Measurements from ENCODE around the gene GIMAP7.
A peak's percentile ranks its signal among the peaks of the same experiment; 100 is the strongest.
"Not testable (repeated sequence)": the region's sequence is repeated elsewhere in the genome, so short reads cannot be mapped to it uniquely, and the experiment has no call there.

Gene GIMAP7

GRCh38 chr7:150507947-150508602 lies 6.6 kb upstream of the GIMAP7 start:
- Histone ChIP-seq H3K4me1 (ENCODE audit: control insufficient read depth in 2 of 2, insufficient read depth in 2 of 2, low read length in 2 of 2) (peaks cover 0 to 3% of the 10 kb centered on the region in 2 donors), H3K27me3 (ENCODE audit: control insufficient read depth in 2 of 2, insufficient read depth in 2 of 2, low read length in 2 of 2) (no peaks in the 10 kb centered on the region)

GRCh38 chr7:150511048-150511447 lies 3.6 kb upstream of the GIMAP7 start:
- Histone ChIP-seq H3K27me3 (ENCODE audit: control insufficient read depth in 2 of 2, insufficient read depth in 2 of 2, low read length in 2 of 2) (no peaks in the 10 kb centered on the region), H3K9ac (ENCODE audit: low read depth in 1 of 2, low read length in 2 of 2) (no peak overlapping the region), H3K9me3 (ENCODE audit: control insufficient read depth in 2 of 2, low read length in 2 of 2) (no peaks in the 10 kb centered on the region), H3K4me3 (ENCODE audit: low read length in 2 of 2) (no peak overlapping the region), H3K36me3 (ENCODE audit: control insufficient read depth in 2 of 2, insufficient read depth in 2 of 2, low read length in 2 of 2) (no peaks in the 10 kb centered on the region), H3K27ac (ENCODE audit: low read depth in 2 of 2, low read length in 2 of 2) (no peak overlapping the region), H3K4me1 (ENCODE audit: control insufficient read depth in 2 of 2, insufficient read depth in 2 of 2, low read length in 2 of 2) (peaks cover 0 to 4% of the 10 kb centered on the region in 2 donors)

More at GRCh38 chr7:150507947-150508602, 6.6 kb upstream of the GIMAP7 start:
- no peak overlapping the region for H3K27ac ChIP-seq (ENCODE audit: low read depth in 2 of 2, low read length in 2 of 2)
- no peak overlapping the region for H3K4me3 ChIP-seq (ENCODE audit: low read length in 2 of 2)
- no peak overlapping the region for H3K9ac ChIP-seq (ENCODE audit: low read depth in 1 of 2, low read length in 2 of 2)
- no peaks in the 10 kb centered on the region for H3K9me3 ChIP-seq (ENCODE audit: control insufficient read depth in 2 of 2, low read length in 2 of 2)
- H3K36me3 ChIP-seq (ENCODE audit: control insufficient read depth in 2 of 2, insufficient read depth in 2 of 2, low read length in 2 of 2): no peaks in the 10 kb centered on the region

- peak overlapping the region in 1 of 2 donors; percentile 5 for H3K4me3 ChIP-seq (ENCODE audit: low read length in 2 of 2)
- peaks cover 0 to 4% of the 10 kb centered on the region in 2 donors for H3K4me1 ChIP-seq (ENCODE audit: control insufficient read depth in 2 of 2, insufficient read depth in 2 of 2, low read length in 2 of 2)
- H3K27ac ChIP-seq (ENCODE audit: low read depth in 2 of 2, low read length in 2 of 2): peak overlapping the region in 1 of 2 donors; percentile 78
- no peaks in the 10 kb centered on the region for H3K27me3 ChIP-seq (ENCODE audit: control insufficient read depth in 2 of 2, insufficient read depth in 2 of 2, low read length in 2 of 2)
- H3K9me3 ChIP-seq (ENCODE audit: control insufficient read depth in 2 of 2, low read length in 2 of 2): no peaks in the 10 kb centered on the region
- no peak overlapping the region for H3K9ac ChIP-seq (ENCODE audit: low read depth in 1 of 2, low read length in 2 of 2)
- H3K36me3 ChIP-seq (ENCODE audit: control insufficient read depth in 2 of 2, insufficient read depth in 2 of 2, low read length in 2 of 2): no peaks in the 10 kb centered on the region
These were observed 914 bp upstream of the GIMAP7 start for GRCh38 chr7:150513758-150514157.

GRCh38 chr7:150515248-150516147 lies 826 bp downstream of the GIMAP7 start:
- peak overlapping the region; percentile 47 to 76 for H3K9ac ChIP-seq (ENCODE audit: low read depth in 1 of 2, low read length in 2 of 2)

GRCh38 chr7:150516956-150517745 lies 2.5 kb downstream of the GIMAP7 start:
- no peaks in the 10 kb centered on the region for H3K27me3 ChIP-seq (ENCODE audit: control insufficient read depth in 2 of 2, insufficient read depth in 2 of 2, low read length in 2 of 2)
- H3K36me3 ChIP-seq (ENCODE audit: control insufficient read depth in 2 of 2, insufficient read depth in 2 of 2, low read length in 2 of 2): peaks cover 6% of the 10 kb centered on the region in 2 donors
- H3K9me3 ChIP-seq (ENCODE audit: control insufficient read depth in 2 of 2, low read length in 2 of 2): no peaks in the 10 kb centered on the region
- peak overlapping the region; percentile 18 to 76 for H3K4me3 ChIP-seq (ENCODE audit: low read length in 2 of 2)
- no peak overlapping the region for H3K9ac ChIP-seq (ENCODE audit: low read depth in 1 of 2, low read length in 2 of 2)
- H3K27ac ChIP-seq (ENCODE audit: low read depth in 2 of 2, low read length in 2 of 2): no peak overlapping the region
- peaks cover 0 to 4% of the 10 kb centered on the region in 2 donors for H3K4me1 ChIP-seq (ENCODE audit: control insufficient read depth in 2 of 2, insufficient read depth in 2 of 2, low read length in 2 of 2)

More at GRCh38 chr7:150515248-150516147, 826 bp downstream of the GIMAP7 start:
- Histone ChIP-seq H3K36me3 (ENCODE audit: control insufficient read depth in 2 of 2, insufficient read depth in 2 of 2, low read length in 2 of 2) (peaks cover 6% of the 10 kb centered on the region in 2 donors), H3K27ac (ENCODE audit: low read depth in 2 of 2, low read length in 2 of 2) (peak overlapping the region; percentile 50 to 78), H3K4me3 (ENCODE audit: low read length in 2 of 2) (peak overlapping the region; percentile 67 to 76), H3K4me1 (ENCODE audit: control insufficient read depth in 2 of 2, insufficient read depth in 2 of 2, low read length in 2 of 2) (peaks cover 0 to 4% of the 10 kb centered on the region in 2 donors), H3K9me3 (ENCODE audit: control insufficient read depth in 2 of 2, low read length in 2 of 2) (no peaks in the 10 kb centered on the region), H3K27me3 (ENCODE audit: control insufficient read depth in 2 of 2, insufficient read depth in 2 of 2, low read length in 2 of 2) (no peaks in the 10 kb centered on the region)

- no peaks in the 10 kb centered on the region for H3K9me3 ChIP-seq (ENCODE audit: control insufficient read depth in 2 of 2, low read length in 2 of 2)
- H3K4me3 ChIP-seq (ENCODE audit: low read length in 2 of 2): peak overlapping the region; percentile 5 to 64
- H3K9ac ChIP-seq (ENCODE audit: low read depth in 1 of 2, low read length in 2 of 2): no peak overlapping the region
- peaks cover 6% of the 10 kb centered on the region in 2 donors for H3K36me3 ChIP-seq (ENCODE audit: control insufficient read depth in 2 of 2, insufficient read depth in 2 of 2, low read length in 2 of 2)
- H3K27ac ChIP-seq (ENCODE audit: low read depth in 2 of 2, low read length in 2 of 2): no peak overlapping the region
- peaks cover 0 to 4% of the 10 kb centered on the region in 2 donors for H3K4me1 ChIP-seq (ENCODE audit: control insufficient read depth in 2 of 2, insufficient read depth in 2 of 2, low read length in 2 of 2)
- no peaks in the 10 kb centered on the region for H3K27me3 ChIP-seq (ENCODE audit: control insufficient read depth in 2 of 2, insufficient read depth in 2 of 2, low read length in 2 of 2)
These were observed 4.6 kb downstream of the GIMAP7 start for GRCh38 chr7:150519310-150519709.

- Histone ChIP-seq H3K36me3 (ENCODE audit: control insufficient read depth in 2 of 2, insufficient read depth in 2 of 2, low read length in 2 of 2) (peaks cover 6% of the 10 kb centered on the region in 2 donors), H3K4me3 (ENCODE audit: low read length in 2 of 2) (peak overlapping the region; percentile 5 to 64), H3K27me3 (ENCODE audit: control insufficient read depth in 2 of 2, insufficient read depth in 2 of 2, low read length in 2 of 2) (no peaks in the 10 kb centered on the region), H3K9me3 (ENCODE audit: control insufficient read depth in 2 of 2, low read length in 2 of 2) (no peaks in the 10 kb centered on the region), H3K9ac (ENCODE audit: low read depth in 1 of 2, low read length in 2 of 2) (peak overlapping the region in 1 of 2 donors; percentile 0), H3K27ac (ENCODE audit: low read depth in 2 of 2, low read length in 2 of 2) (peak overlapping the region in 1 of 2 donors; percentile 48), H3K4me1 (ENCODE audit: control insufficient read depth in 2 of 2, insufficient read depth in 2 of 2, low read length in 2 of 2) (peaks cover 0 to 1% of the 10 kb centered on the region in 2 donors)
These were observed 5.5 kb downstream of the GIMAP7 start for GRCh38 chr7:150520145-150520544.

- H3K9ac ChIP-seq (ENCODE audit: low read depth in 1 of 2, low read length in 2 of 2); H3K27me3 ChIP-seq (ENCODE audit: control insufficient read depth in 2 of 2, insufficient read depth in 2 of 2, low read length in 2 of 2); H3K36me3 ChIP-seq (ENCODE audit: control insufficient read depth in 2 of 2, insufficient read depth in 2 of 2, low read length in 2 of 2); H3K4me3 ChIP-seq (ENCODE audit: low read length in 2 of 2); H3K4me1 ChIP-seq (ENCODE audit: control insufficient read depth in 2 of 2, insufficient read depth in 2 of 2, low read length in 2 of 2); H3K27ac ChIP-seq (ENCODE audit: low read depth in 2 of 2, low read length in 2 of 2); H3K9me3 ChIP-seq (ENCODE audit: control insufficient read depth in 2 of 2, low read length in 2 of 2): not testable (repeated sequence)
These were observed 8.3 kb downstream of the GIMAP7 start for GRCh38 chr7:150522931-150523330.

DNA sequence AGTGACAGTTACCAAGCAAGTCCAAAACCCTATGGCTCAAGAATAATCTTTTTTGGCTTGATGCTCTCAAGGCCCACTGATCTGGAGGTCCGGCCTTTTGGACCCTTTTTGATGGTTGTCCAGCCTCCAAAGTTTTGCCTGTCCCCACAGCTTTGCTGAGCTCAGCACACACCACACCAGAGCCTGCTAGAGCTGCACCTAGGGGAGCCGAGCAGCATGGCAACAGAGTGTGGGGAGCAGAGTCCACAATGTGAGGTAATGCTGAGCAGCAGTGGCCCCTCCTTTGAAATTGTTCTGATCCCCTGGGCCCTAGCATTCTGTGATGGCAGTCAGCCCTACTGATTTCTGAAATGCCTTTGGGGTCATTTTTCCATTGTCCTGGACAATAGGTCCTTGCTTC lies 9.3 kb downstream of the GIMAP7 start:
- Histone ChIP-seq H3K4me1 (ENCODE audit: control insufficient read depth in 2 of 2, insufficient read depth in 2 of 2, low read length in 2 of 2) (no peaks in the 10 kb centered on the region), H3K4me3 (ENCODE audit: low read length in 2 of 2) (no peak overlapping the region), H3K27ac (ENCODE audit: low read depth in 2 of 2, low read length in 2 of 2) (no peak overlapping the region)

More for the DNA sequence above, 9.3 kb downstream of the GIMAP7 start:
- H3K27me3 ChIP-seq (ENCODE audit: control insufficient read depth in 2 of 2, insufficient read depth in 2 of 2, low read length in 2 of 2): no peaks in the 10 kb centered on the region
- H3K9me3 ChIP-seq (ENCODE audit: control insufficient read depth in 2 of 2, low read length in 2 of 2): no peaks in the 10 kb centered on the region
- H3K9ac ChIP-seq (ENCODE audit: low read depth in 1 of 2, low read length in 2 of 2): no peak overlapping the region
- peaks cover 6% of the 10 kb centered on the region in 2 donors for H3K36me3 ChIP-seq (ENCODE audit: control insufficient read depth in 2 of 2, insufficient read depth in 2 of 2, low read length in 2 of 2)

All from mucosa of rectum (tissue), 2 donors.